NT2/D1 (cell line): Measurements from ENCODE around the gene TMEM232.

Source experiments
- DNase-seq: peaks from one replicate; pipeline ENCODE4 v3.0.0-alpha.2; 2011; ENCODE audit warnings: low read depth, low spot score
- H3K27me3 ChIP-seq: 2 replicates; pipeline ENCODE4 v1.6.0; 2011; ENCODE audit warnings: mild to moderate bottlenecking; ENCODE audit not compliant: insufficient read length, insufficient read depth
- H3K36me3 ChIP-seq: 2 replicates; pipeline ENCODE4 v1.6.1; 2011; ENCODE audit warnings: mild to moderate bottlenecking, low read length, mixed read lengths; ENCODE audit not compliant: insufficient read depth, insufficient read length
- H3K4me1 ChIP-seq: 2 replicates; pipeline ENCODE4 v1.5.1; 2011; ENCODE audit not compliant: insufficient read depth, insufficient read length
- H3K4me3 ChIP-seq: 2 replicates; pipeline ENCODE4 v1.5.1; 2011; ENCODE audit warnings: low read depth; ENCODE audit not compliant: insufficient read length
- H3K9ac ChIP-seq: 2 replicates; pipeline ENCODE4 v1.6.0; 2011; ENCODE audit warnings: low read depth; ENCODE audit not compliant: insufficient read length
- H3K9me3 ChIP-seq: 2 replicates; pipeline ENCODE4 v1.5.1; 2011; ENCODE audit warnings: mild to moderate bottlenecking, low read length; ENCODE audit not compliant: insufficient read depth
- SUZ12 ChIP-seq: IDR thresholded peaks from 2 replicates; pipeline ENCODE4 v1.6.1; 2011; ENCODE audit not compliant: insufficient read length, insufficient read depth; ENCODE audit errors: extremely low read depth
- YY1 ChIP-seq: IDR thresholded peaks from 2 replicates; pipeline ENCODE4 v1.6.1; 2011; ENCODE audit not compliant: insufficient read length, insufficient read depth
- ZNF274 ChIP-seq: IDR thresholded peaks from 2 replicates; pipeline ENCODE4 v1.6.1; 2011; ENCODE audit warnings: mild to moderate bottlenecking, low read depth, low read length

TMEM232 gene

GRCh38 chr5:110512266-110512665 is 214.2 kb downstream of the TMEM232 start:
- Histone ChIP-seq H3K9me3 (no peaks in the 10 kb centered on the region), H3K4me3 (no peak overlapping the region), H3K4me1 (no peaks in the 10 kb centered on the region), H3K36me3 (no peaks in the 10 kb centered on the region), H3K9ac (no peak overlapping the region), H3K27me3 (no peaks in the 10 kb centered on the region)
- TF ChIP-seq YY1 (no peak), ZNF274 (no peak)
- no peak for DNase-seq

- H3K27me3 ChIP-seq, result no peaks in the 10 kb centered on the region
- no peak for TF ChIP-seq ZNF274
- TF ChIP-seq YY1, result no peak
- TF ChIP-seq SUZ12, result no peak
- H3K9me3 ChIP-seq, result no peaks in the 10 kb centered on the region
- no peak for DNase-seq
- no peak overlapping the region for H3K9ac ChIP-seq
- no peaks in the 10 kb centered on the region for H3K4me1 ChIP-seq
- H3K4me3 ChIP-seq, result no peak overlapping the region
- H3K36me3 ChIP-seq, result no peaks in the 10 kb centered on the region
These were observed 216.3 kb downstream of the TMEM232 start for GRCh38 chr5:110510146-110510545.

GRCh38 chr5:110507972-110508371 is 218.5 kb downstream of the TMEM232 start:
- TF ChIP-seq SUZ12 (no peak), ZNF274 (no peak), YY1 (no peak)
- Histone ChIP-seq H3K27me3 (no peaks in the 10 kb centered on the region), H3K9me3 (no peaks in the 10 kb centered on the region), H3K4me3 (no peak overlapping the region), H3K36me3 (no peaks in the 10 kb centered on the region), H3K9ac (no peak overlapping the region), H3K4me1 (no peaks in the 10 kb centered on the region)
- no peak for DNase-seq

- DNase-seq, result no peak
- no peaks in the 10 kb centered on the region for H3K27me3 ChIP-seq
- H3K9me3 ChIP-seq, result no peaks in the 10 kb centered on the region
- no peak overlapping the region for H3K4me3 ChIP-seq
- no peaks in the 10 kb centered on the region for H3K4me1 ChIP-seq
- no peak overlapping the region for H3K9ac ChIP-seq
- no peaks in the 10 kb centered on the region for H3K36me3 ChIP-seq
- no peak for TF ChIP-seq ZNF274
- no peak for TF ChIP-seq YY1
- TF ChIP-seq SUZ12, result no peak
These were observed 220.1 kb downstream of the TMEM232 start for GRCh38 chr5:110506378-110506777.

GRCh38 chr5:110496276-110496675 is 230.2 kb downstream of the TMEM232 start:
- no peaks in the 10 kb centered on the region for H3K4me1 ChIP-seq
- no peak for DNase-seq
- TF ChIP-seq YY1 (no peak), ZNF274 (no peak), SUZ12 (no peak)
- H3K4me3 ChIP-seq, result no peak overlapping the region
- no peaks in the 10 kb centered on the region for H3K36me3 ChIP-seq
- H3K27me3 ChIP-seq, result no peaks in the 10 kb centered on the region
- no peaks in the 10 kb centered on the region for H3K9me3 ChIP-seq
- no peak overlapping the region for H3K9ac ChIP-seq

- no peak overlapping the region for H3K4me3 ChIP-seq
- no peaks in the 10 kb centered on the region for H3K27me3 ChIP-seq
- no peak for DNase-seq
- no peaks in the 10 kb centered on the region for H3K36me3 ChIP-seq
- no peak for TF ChIP-seq ZNF274
- no peak for TF ChIP-seq SUZ12
- TF ChIP-seq YY1, result no peak
- H3K9ac ChIP-seq, result no peak overlapping the region
- no peaks in the 10 kb centered on the region for H3K9me3 ChIP-seq
- H3K4me1 ChIP-seq, result no peaks in the 10 kb centered on the region
These were observed 234.0 kb downstream of the TMEM232 start for GRCh38 chr5:110492446-110492845.

GRCh38 chr5:110478895-110479294 is 247.6 kb downstream of the TMEM232 start:
- Histone ChIP-seq H3K27me3 (no peaks in the 10 kb centered on the region), H3K9me3 (no peaks in the 10 kb centered on the region), H3K9ac (no peak overlapping the region), H3K4me1 (no peaks in the 10 kb centered on the region), H3K36me3 (no peaks in the 10 kb centered on the region), H3K4me3 (no peak overlapping the region)
- no peak for DNase-seq
- TF ChIP-seq SUZ12, result no peak
- no peak for TF ChIP-seq ZNF274
- TF ChIP-seq YY1, result no peak

- no peak for DNase-seq
- TF ChIP-seq YY1, result no peak
- TF ChIP-seq ZNF274, result no peak
- TF ChIP-seq SUZ12, result no peak
- H3K27me3 ChIP-seq, result no peaks in the 10 kb centered on the region
These were observed 248.6 kb downstream of the TMEM232 start for GRCh38 chr5:110477911-110478310.

More at GRCh38 chr5:110477911-110478310, 248.6 kb downstream of the TMEM232 start:
- Histone ChIP-seq H3K36me3 (no peaks in the 10 kb centered on the region), H3K9me3 (no peaks in the 10 kb centered on the region), H3K4me1 (no peaks in the 10 kb centered on the region), H3K9ac (no peak overlapping the region), H3K4me3 (no peak overlapping the region)
